ENCODE results near the gene ACYP2. TPM values are rescaled to one million over a fixed set of nuclear protein-coding genes. Genes with fewer than 3 reads are reported as not detected.
"Not testable (repeated sequence)": the region's sequence is repeated elsewhere in the genome, so short reads cannot be mapped to it uniquely, and the experiment has no call there.

ACYP2 gene
- total RNA-seq, 1 donor from 2014 or later: 23.4 TPM

- no peak for DNase-seq (ENCODE audit: low spot score)
Observed at GRCh38 chr2:54097124-54097523, 18.3 kb upstream of the ACYP2 start.

GRCh38 chr2:54099370-54099769 lies 16.0 kb upstream of the ACYP2 start:
- no peak for DNase-seq (ENCODE audit: low spot score)

GRCh38 chr2:54099829-54100585 lies 15.4 kb upstream of the ACYP2 start:
- no peak for DNase-seq (ENCODE audit: low spot score)

GRCh38 chr2:54100772-54101171 lies 14.6 kb upstream of the ACYP2 start:
- no peak for DNase-seq (ENCODE audit: low spot score)

GRCh38 chr2:54103454-54104314 lies 11.7 kb upstream of the ACYP2 start:
- no peak for DNase-seq (ENCODE audit: low spot score)

- no peak for DNase-seq (ENCODE audit: low spot score)
Observed at GRCh38 chr2:54106631-54107454, 8.6 kb upstream of the ACYP2 start.

- DNase-seq (ENCODE audit: low spot score): no peak
Observed at GRCh38 chr2:54107455-54107764, 8.0 kb upstream of the ACYP2 start.

- DNase-seq (ENCODE audit: low spot score): no peak
Observed at GRCh38 chr2:54107903-54108615, 7.4 kb upstream of the ACYP2 start.

- DNase-seq (ENCODE audit: low spot score): no peak
Observed at GRCh38 chr2:54109848-54110247, 5.6 kb upstream of the ACYP2 start.

GRCh38 chr2:54114479-54114878 lies 936 bp upstream of the ACYP2 start:
- not testable (repeated sequence) for DNase-seq (ENCODE audit: low spot score)

GRCh38 chr2:54114936-54115283 lies 505 bp upstream of the ACYP2 start:
- DNase-seq (ENCODE audit: low spot score): no peak

- not testable (repeated sequence) for DNase-seq (ENCODE audit: low spot score)
Observed at GRCh38 chr2:54116598-54116997, 1.2 kb downstream of the ACYP2 start.

GRCh38 chr2:54120950-54121349 lies 5.5 kb downstream of the ACYP2 start:
- DNase-seq (ENCODE audit: low spot score): no peak

GRCh38 chr2:54122171-54122935 lies 6.9 kb downstream of the ACYP2 start:
- no peak for DNase-seq (ENCODE audit: low spot score)

- DNase-seq (ENCODE audit: low spot score): no peak
Observed at GRCh38 chr2:54122939-54123338, 7.5 kb downstream of the ACYP2 start.

- DNase-seq (ENCODE audit: low spot score): not testable (repeated sequence)
Observed at GRCh38 chr2:54127174-54127573, 11.8 kb downstream of the ACYP2 start.

GRCh38 chr2:54133056-54133455 lies 17.6 kb downstream of the ACYP2 start:
- no peak for DNase-seq (ENCODE audit: low spot score)

GRCh38 chr2:54139210-54139609 lies 23.8 kb downstream of the ACYP2 start:
- no peak for DNase-seq (ENCODE audit: low spot score)

- DNase-seq (ENCODE audit: low spot score): no peak
Observed at GRCh38 chr2:54143780-54144179, 28.4 kb downstream of the ACYP2 start.

GRCh38 chr2:54148391-54148790 lies 33.0 kb downstream of the ACYP2 start:
- DNase-seq (ENCODE audit: low spot score): no peak
